Testis (tissue), 3 donors: ENCODE measurements around the gene DLX2. TPM values are rescaled to one million over a fixed set of nuclear protein-coding genes. Genes with fewer than 3 reads are reported as not detected.
A peak's percentile ranks its signal among the peaks of the same experiment; 100 is the strongest.

Experiments
- DNase-seq: peaks from one replicate; pipeline ENCODE4 v3.0.0-alpha.2; 2019
- H3K27ac ChIP-seq, 2 donors: fragments of 200-600 bp; sonication (generic); one replicate each; pipeline ENCODE4 v1.5.1; 2019
- H3K27me3 ChIP-seq: fragments of 200-600 bp; sonication (generic); one replicate; pipeline ENCODE4 v1.5.1; 2019
- H3K36me3 ChIP-seq: fragments of 200-600 bp; sonication (generic); one replicate; pipeline ENCODE4 v1.5.1; 2017; ENCODE audit warnings: low read depth; ENCODE audit errors: missing control alignments
- H3K4me1 ChIP-seq: fragments of 200-600 bp; sonication (generic); one replicate; pipeline ENCODE4 v1.5.1; 2019
- H3K4me3 ChIP-seq, 2 donors: fragments of 200-600 bp; sonication (generic); one replicate each; pipeline ENCODE4 v1.5.1; 2017 to 2019
- H3K9me3 ChIP-seq: fragments of 200-600 bp; sonication (generic); one replicate; pipeline ENCODE4 v1.5.1; 2017
- POLR2A ChIP-seq: fragments of 450-650 bp; IDR thresholded peaks from one replicate; pipeline ENCODE4 v1.6.1; 2017; ENCODE audit warnings: antibody characterized with exemption, mild to moderate bottlenecking, moderate library complexity
- WGBS, 2 donors: methylation state at CpG; one replicate each; pipeline ENCODE4 v1.1.5; 2018; 5-methylcytosine and 5-hydroxymethylcytosine counted together
- intact Hi-C: fragments of 100-400 bp; cut with DNase I; formaldehyde crosslinking; loops from one replicate; pipeline ENCODE4 v1.15.1; 2023; ENCODE audit warnings: low total_unique reads
- polyA plus RNA-seq: library from polyadenylated mRNA; stranded (reverse); fragments of 350-450 nt; fragmentation: Illumina TruSeq; extraction: RNeasy Lipid Tissue Mini Kit (QIAGEN cat#74804); gene quantifications from one replicate; pipeline ENCODE4 v1.2.3, GENCODE V29; 2014; ENCODE audit warnings: low read depth, low replicate concordance; ENCODE audit not compliant: insufficient read depth
- total RNA-seq, 2 donors: library from RNA; depleted of rRNA; stranded (reverse); fragments of >200 nt; gene quantifications; one replicate each; pipeline ENCODE4 v1.2.3, GENCODE V29; 2016
- TF ChIP-seq, protein P1 (sequence below), 3 experiments: fragments of 450-650 bp in 2 of 3; fragments of 200-600 bp in 1 of 3; sonication (generic) in 1 of 3; IDR thresholded peaks; one replicate each; pipeline ENCODE4 v1.5.1; 2016 to 2019; ENCODE audit warnings: antibody characterized with exemption in 3 of 3, mild to moderate bottlenecking in 2 of 3, moderate library complexity in 1 of 3

The DLX2 gene
- total and polyA plus RNA-seq, 3 donors from 2014 or later: 0.29 to 1.1 (median 0.99) TPM

DNA sequence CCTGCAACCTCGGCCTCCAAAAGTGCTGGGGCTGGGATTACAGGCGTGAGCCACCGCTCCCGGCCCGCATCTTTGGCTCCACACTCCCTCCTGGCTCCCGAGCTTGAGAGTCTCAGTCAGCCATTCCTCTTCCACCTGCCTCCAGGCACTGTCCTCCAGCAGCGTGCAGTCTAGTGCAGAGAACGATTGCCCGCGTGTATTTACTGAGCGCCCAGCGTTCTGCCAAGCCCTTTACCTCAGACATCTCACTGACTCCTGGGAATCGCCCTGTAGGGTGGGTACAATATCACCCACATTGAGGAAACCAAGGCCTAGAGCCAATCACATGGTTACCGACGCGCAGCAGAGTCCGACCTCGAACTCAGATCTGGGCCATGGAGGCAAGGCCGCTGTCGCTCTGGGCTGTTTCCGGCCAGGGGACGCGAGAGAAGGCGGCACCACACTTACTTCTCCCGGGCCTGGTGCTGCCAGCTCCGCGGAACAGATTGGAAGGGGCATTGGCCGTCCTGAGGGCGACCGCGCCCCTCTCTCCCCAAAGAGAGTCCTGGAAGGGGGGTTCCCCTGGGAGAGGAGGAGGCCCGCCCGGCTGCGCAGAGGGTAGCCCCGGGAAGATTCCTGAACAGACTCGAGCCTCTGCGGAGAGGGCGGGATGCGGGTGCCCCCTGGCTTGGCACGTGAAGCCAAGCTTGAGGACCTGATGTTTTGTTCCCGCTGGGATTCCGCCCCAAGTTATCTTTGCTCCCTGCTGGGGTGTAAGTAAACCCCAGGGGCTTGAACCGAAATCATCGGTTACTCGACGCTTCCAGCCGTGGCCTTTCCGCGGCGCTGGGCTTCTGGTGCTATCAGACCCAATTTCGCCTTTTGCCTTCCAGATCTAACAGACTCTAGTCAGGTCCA lies 5.2 kb upstream of the DLX2 start:
- Histone ChIP-seq H3K9me3 (no peaks in the 10 kb centered on the region), H3K4me3 (no peak overlapping the region), H3K27ac (no peak overlapping the region), H3K4me1 (peaks cover 11% of the 10 kb centered on the region), H3K27me3 (no peaks in the 10 kb centered on the region), H3K36me3 (no peaks in the 10 kb centered on the region)
- DNase-seq: no peak
- intact Hi-C loops: loop anchor here (10.0 kb wide), 2 partner anchors 293 to 423 kb away; partner anchors contain the start of gene DYNC1I2
- TF ChIP-seq, protein P1, sequence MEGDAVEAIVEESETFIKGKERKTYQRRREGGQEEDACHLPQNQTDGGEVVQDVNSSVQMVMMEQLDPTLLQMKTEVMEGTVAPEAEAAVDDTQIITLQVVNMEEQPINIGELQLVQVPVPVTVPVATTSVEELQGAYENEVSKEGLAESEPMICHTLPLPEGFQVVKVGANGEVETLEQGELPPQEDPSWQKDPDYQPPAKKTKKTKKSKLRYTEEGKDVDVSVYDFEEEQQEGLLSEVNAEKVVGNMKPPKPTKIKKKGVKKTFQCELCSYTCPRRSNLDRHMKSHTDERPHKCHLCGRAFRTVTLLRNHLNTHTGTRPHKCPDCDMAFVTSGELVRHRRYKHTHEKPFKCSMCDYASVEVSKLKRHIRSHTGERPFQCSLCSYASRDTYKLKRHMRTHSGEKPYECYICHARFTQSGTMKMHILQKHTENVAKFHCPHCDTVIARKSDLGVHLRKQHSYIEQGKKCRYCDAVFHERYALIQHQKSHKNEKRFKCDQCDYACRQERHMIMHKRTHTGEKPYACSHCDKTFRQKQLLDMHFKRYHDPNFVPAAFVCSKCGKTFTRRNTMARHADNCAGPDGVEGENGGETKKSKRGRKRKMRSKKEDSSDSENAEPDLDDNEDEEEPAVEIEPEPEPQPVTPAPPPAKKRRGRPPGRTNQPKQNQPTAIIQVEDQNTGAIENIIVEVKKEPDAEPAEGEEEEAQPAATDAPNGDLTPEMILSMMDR (IDR thresholded peaks at IDR 0.05): no peak
- no peak for TF ChIP-seq POLR2A
- 16 to 24% methylated on average over 25 to 51 of the region's 51 CpGs for WGBS, 2 donors

DNA sequence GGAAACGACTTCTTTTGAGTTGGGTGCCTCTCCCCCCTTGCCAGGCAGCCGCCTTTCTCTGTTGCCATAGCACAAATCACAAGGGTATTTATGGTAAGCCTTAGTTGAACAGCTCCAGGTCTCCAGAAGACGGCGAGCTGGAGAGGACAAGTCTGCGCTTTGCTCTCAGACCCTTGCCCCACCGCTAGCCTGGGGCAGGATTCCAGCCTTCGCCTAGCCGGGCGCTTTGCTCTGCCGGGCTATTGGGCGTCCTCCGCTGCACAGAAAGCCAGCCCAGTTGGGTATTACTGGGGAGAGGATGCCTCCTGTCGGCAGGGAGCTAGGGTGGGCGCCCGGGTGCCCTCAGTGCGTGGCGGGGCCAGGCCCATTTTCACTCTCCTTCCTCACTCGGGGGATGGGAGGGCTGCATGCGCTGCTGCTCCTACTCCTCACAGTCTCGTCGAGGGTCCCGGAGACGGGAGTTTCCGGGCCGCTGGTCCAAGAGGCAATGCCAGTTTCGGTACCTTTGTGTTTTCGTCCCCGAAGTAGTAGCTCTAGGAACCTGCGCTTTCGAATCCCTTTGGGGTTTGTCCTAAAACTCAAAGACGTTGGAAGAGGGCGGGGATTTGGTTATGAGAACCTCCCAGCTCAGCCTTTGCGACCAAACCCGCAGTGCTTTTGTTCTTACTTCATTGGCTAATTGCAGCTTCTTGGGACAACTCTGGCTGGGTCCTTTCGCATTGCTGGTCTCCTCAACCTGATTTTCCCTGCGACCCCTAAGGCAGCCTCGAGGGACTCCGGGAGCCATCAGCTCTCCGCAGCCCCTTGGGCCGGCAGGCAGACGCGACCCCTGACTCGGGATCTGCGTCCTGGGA lies 3.6 kb upstream of the DLX2 start:
- TF ChIP-seq, protein P1 (IDR thresholded peaks at IDR 0.05): no peak
- TF ChIP-seq POLR2A: no peak
- intact Hi-C loops: loop anchor here (10.0 kb wide), 2 partner anchors 292 to 422 kb away; partner anchors contain the start of gene DYNC1I2
- Histone ChIP-seq H3K36me3 (no peaks in the 10 kb centered on the region), H3K9me3 (no peaks in the 10 kb centered on the region), H3K4me3 (peak overlapping the region in 1 of 2 donors; percentile 1), H3K27me3 (peaks cover 7% of the 10 kb centered on the region), H3K4me1 (peaks cover 26% of the 10 kb centered on the region), H3K27ac (no peak overlapping the region)
- 6 to 8% methylated on average over 23 to 44 of the region's 44 CpGs for WGBS, 2 donors
- DNase-seq: no peak

DNA sequence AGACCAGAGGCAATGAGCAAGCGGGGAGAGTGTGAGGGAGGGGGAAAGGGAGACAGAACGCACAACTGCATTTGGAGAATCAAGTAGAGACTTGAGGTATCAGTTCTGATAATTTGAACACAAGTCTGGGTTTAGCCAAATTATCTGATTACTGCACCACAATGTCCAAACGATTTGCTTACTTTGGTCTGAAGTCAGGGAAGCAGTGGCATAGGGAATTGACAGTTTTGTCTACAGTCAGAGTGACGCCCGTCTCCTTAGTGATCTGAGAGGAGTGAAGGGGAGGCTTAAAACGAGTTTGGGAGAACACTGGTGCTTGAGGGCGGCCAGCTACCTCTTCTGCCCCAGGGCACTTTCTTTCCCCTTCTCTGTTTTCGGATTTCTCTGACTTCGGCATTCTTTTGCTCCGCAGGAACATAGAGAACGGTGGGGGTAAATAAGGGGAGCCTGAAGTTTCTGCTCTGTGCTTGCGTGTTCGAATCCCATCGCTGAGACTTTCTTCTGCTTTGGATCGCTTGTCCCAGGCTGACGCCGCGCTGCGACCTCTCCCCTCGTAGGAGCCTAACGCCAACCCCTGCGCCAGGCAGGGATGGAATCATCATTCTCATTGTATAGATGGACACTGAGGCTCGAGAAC lies 2.9 kb upstream of the DLX2 start:
- no peak overlapping the region for H3K27ac ChIP-seq
- H3K9me3 ChIP-seq: no peaks in the 10 kb centered on the region
- H3K36me3 ChIP-seq: no peaks in the 10 kb centered on the region
- 11 to 13% methylated on average over 22 to 23 of the region's 23 CpGs for WGBS, 2 donors
- DNase-seq: no peak
- peaks cover 7% of the 10 kb centered on the region for H3K27me3 ChIP-seq
- TF ChIP-seq POLR2A: no peak
- TF ChIP-seq, protein P1 (IDR thresholded peaks at IDR 0.05): no peak
- peaks cover 28% of the 10 kb centered on the region for H3K4me1 ChIP-seq
- peak overlapping the region in 1 of 2 donors; percentile 1 for H3K4me3 ChIP-seq
- intact Hi-C loops: loop anchor here (10.0 kb wide), 2 partner anchors 291 to 421 kb away; partner anchors contain the start of gene DYNC1I2

DNA sequence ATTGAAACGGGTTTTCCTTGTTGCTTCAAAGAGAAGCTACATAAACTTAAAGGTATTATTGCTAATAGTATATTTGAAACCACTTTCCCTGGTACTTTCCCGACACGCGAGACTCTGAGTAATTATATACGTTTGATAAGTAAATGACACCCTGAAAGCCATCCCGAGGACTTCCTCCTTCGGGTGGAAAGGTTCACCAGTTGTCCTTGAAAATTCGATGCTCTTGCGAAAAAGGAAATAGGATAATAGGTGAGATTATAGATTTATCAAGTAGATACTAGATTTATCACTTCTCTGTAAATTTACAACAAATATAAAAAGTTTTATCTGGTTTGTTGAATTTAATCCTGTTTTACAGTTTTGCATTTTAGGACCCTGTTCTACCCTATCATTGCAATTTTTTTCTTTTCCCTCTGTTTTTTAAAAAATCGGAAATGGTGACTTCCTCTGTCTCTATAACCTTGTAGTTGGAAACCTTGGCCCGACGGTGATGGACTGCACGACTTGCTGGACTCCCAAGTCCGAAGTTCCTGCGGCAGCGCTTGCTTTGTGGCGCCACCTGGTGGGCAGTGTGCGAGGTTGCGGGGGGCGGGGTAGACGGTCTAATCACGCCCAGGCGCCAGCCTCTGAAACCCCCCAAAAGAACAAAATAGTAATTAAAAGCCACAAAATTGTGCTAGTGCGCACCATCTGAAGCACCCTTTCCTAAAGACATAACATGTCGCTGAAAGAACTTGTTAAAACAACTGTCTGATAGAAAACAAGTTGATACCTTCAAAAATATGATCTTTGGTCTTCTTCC lies 972 bp upstream of the DLX2 start:
- H3K27me3 ChIP-seq: peaks cover 7% of the 10 kb centered on the region

More for the DNA sequence above, 972 bp upstream of the DLX2 start:
- H3K4me3 ChIP-seq: peak overlapping the region in 1 of 2 donors; percentile 61
- no peak for TF ChIP-seq POLR2A
- TF ChIP-seq, protein P1 (IDR thresholded peaks at IDR 0.05): peak; percentile 90 to 94 (median 91)
- WGBS, 2 donors: 6 to 7% methylated on average over 25 of the region's 25 CpGs
- H3K9me3 ChIP-seq: no peaks in the 10 kb centered on the region
- H3K27ac ChIP-seq: no peak overlapping the region
- H3K4me1 ChIP-seq: peaks cover 28% of the 10 kb centered on the region
- H3K36me3 ChIP-seq: no peaks in the 10 kb centered on the region
- intact Hi-C loops: loop anchor here (10.0 kb wide), 2 partner anchors 289 to 419 kb away; partner anchors contain the start of gene DYNC1I2
- DNase-seq: peak; percentile 92
